Liver (tissue), 3 donors: ENCODE data around the gene PLEKHA6.

Experiments
- GABPA ChIP-seq, 2 donors: IDR thresholded peaks in 1 of 2; conservative IDR thresholded peaks in 1 of 2; 2 replicates each; pipeline ENCODE4 v1.6.1; 2016; ENCODE audit warnings: antibody characterized with exemption in 2 of 2, mild to moderate bottlenecking in 1 of 2, moderate library complexity in 1 of 2
- MAX ChIP-seq: IDR thresholded peaks from 2 replicates; pipeline ENCODE4 v1.6.1; 2016; ENCODE audit warnings: antibody characterized with exemption
- RAD21 ChIP-seq, 2 donors: IDR thresholded peaks; 2 replicates each; pipeline ENCODE4 v1.6.1; 2016; ENCODE audit warnings: antibody characterized with exemption in 2 of 2, mild to moderate bottlenecking in 2 of 2
- SP1 ChIP-seq: IDR thresholded peaks from 2 replicates; pipeline ENCODE4 v1.6.1; 2018; ENCODE audit warnings: antibody characterized with exemption, mild to moderate bottlenecking
- TF ChIP-seq, protein P1 (sequence below): fragments of 150-350 bp; IDR thresholded peaks from 2 replicates; pipeline ENCODE4 v1.5.1; 2017; ENCODE audit warnings: improper control_type of control experiment, low read depth, low read length; ENCODE audit not compliant: missing input control
- TF ChIP-seq, protein P2 (sequence below): IDR thresholded peaks from 2 replicates; pipeline ENCODE4 v1.6.1; 2016; ENCODE audit warnings: antibody characterized with exemption, mild to moderate bottlenecking
- donor health status: healthy.
- donor health status: healthy.

GRCh38 chr1:204406621-204407020, 46.9 kb upstream of the PLEKHA6 start:
- TF ChIP-seq MAX (no peak), RAD21 (IDR thresholded peaks at IDR 0.05) (no peak), GABPA (IDR thresholded peaks at IDR 0.05 in 1 of 2, conservative IDR thresholded peaks at IDR 0.05 in 1 of 2) (no peak), SP1 (no peak)
- TF ChIP-seq, protein P1, sequence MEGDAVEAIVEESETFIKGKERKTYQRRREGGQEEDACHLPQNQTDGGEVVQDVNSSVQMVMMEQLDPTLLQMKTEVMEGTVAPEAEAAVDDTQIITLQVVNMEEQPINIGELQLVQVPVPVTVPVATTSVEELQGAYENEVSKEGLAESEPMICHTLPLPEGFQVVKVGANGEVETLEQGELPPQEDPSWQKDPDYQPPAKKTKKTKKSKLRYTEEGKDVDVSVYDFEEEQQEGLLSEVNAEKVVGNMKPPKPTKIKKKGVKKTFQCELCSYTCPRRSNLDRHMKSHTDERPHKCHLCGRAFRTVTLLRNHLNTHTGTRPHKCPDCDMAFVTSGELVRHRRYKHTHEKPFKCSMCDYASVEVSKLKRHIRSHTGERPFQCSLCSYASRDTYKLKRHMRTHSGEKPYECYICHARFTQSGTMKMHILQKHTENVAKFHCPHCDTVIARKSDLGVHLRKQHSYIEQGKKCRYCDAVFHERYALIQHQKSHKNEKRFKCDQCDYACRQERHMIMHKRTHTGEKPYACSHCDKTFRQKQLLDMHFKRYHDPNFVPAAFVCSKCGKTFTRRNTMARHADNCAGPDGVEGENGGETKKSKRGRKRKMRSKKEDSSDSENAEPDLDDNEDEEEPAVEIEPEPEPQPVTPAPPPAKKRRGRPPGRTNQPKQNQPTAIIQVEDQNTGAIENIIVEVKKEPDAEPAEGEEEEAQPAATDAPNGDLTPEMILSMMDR = no peak
- TF ChIP-seq, protein P2, sequence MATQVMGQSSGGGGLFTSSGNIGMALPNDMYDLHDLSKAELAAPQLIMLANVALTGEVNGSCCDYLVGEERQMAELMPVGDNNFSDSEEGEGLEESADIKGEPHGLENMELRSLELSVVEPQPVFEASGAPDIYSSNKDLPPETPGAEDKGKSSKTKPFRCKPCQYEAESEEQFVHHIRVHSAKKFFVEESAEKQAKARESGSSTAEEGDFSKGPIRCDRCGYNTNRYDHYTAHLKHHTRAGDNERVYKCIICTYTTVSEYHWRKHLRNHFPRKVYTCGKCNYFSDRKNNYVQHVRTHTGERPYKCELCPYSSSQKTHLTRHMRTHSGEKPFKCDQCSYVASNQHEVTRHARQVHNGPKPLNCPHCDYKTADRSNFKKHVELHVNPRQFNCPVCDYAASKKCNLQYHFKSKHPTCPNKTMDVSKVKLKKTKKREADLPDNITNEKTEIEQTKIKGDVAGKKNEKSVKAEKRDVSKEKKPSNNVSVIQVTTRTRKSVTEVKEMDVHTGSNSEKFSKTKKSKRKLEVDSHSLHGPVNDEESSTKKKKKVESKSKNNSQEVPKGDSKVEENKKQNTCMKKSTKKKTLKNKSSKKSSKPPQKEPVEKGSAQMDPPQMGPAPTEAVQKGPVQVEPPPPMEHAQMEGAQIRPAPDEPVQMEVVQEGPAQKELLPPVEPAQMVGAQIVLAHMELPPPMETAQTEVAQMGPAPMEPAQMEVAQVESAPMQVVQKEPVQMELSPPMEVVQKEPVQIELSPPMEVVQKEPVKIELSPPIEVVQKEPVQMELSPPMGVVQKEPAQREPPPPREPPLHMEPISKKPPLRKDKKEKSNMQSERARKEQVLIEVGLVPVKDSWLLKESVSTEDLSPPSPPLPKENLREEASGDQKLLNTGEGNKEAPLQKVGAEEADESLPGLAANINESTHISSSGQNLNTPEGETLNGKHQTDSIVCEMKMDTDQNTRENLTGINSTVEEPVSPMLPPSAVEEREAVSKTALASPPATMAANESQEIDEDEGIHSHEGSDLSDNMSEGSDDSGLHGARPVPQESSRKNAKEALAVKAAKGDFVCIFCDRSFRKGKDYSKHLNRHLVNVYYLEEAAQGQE = no peak
